Measurements from ENCODE around the gene VLDLR. TPM values are rescaled to one million over a fixed set of nuclear protein-coding genes. Genes with fewer than 3 reads are reported as not detected.

The VLDLR gene
- total RNA-seq, 4 donors from 2014 or later: 0.85 to 2.5 TPM; not detected in 2

DNA sequence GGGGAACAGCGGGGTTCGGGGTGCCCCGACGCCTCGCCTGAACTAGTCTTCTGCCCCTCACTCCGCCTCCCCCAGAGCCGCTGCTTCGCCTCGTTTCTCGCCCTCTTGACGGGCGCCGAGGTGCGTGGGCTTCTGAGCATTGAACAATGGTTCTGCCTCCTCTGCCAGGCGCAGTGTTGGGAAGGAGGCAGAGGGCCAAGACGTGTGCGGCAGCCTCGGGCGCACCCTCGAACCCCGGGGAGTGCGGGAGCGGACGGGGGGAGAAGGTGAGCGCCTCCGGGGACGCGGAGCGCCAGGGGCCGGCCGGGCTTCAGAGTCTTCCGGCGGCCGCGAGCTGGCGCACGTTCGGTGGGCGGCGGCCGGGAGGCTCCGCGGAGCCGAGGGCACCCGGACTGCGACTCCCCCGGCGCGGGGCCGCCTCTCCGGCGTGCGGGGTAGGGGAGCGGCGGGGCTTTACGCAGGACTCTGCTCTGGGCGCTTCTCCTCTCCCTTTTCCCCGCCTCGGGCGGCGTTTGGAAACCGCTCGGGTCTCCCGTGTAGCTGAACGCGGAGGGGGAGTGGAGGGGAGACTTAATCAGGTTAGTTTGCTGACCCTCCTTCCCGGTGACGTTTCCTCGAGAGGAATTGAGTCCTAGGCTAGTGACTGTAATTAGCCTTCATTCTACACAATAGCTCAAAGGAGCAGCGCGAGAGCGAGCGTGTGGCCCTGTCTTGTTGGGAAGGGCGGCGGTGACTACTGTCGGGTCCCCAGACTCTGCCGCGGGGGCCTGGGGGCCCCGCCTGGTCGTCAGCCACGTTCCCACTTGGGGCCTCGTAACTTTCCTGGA is 1.1 kb downstream of the VLDLR start:
- Histone ChIP-seq H3K4me3 (peak overlapping the region; percentile 35 to 76 (median 59)), H3K27me3 (peaks cover 0 to 17% of the 10 kb centered on the region in 2 donors), H3K4me1 (peaks cover 0 to 26% (median 3%) of the 10 kb centered on the region in 4 donors), H3K36me3 (no peaks in the 10 kb centered on the region), H3K9me3 (no peaks in the 10 kb centered on the region), H3K27ac (peak overlapping the region in 3 of 4 donors; percentile 3 to 51 (median 38))
- no peak for TF ChIP-seq POLR2A (IDR thresholded peaks at IDR 0.05)
- TF ChIP-seq, protein P1, sequence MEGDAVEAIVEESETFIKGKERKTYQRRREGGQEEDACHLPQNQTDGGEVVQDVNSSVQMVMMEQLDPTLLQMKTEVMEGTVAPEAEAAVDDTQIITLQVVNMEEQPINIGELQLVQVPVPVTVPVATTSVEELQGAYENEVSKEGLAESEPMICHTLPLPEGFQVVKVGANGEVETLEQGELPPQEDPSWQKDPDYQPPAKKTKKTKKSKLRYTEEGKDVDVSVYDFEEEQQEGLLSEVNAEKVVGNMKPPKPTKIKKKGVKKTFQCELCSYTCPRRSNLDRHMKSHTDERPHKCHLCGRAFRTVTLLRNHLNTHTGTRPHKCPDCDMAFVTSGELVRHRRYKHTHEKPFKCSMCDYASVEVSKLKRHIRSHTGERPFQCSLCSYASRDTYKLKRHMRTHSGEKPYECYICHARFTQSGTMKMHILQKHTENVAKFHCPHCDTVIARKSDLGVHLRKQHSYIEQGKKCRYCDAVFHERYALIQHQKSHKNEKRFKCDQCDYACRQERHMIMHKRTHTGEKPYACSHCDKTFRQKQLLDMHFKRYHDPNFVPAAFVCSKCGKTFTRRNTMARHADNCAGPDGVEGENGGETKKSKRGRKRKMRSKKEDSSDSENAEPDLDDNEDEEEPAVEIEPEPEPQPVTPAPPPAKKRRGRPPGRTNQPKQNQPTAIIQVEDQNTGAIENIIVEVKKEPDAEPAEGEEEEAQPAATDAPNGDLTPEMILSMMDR (IDR thresholded peaks at IDR 0.05): no peak
- DNase-seq: peak in 1 of 3 donors; percentile 54

DNA sequence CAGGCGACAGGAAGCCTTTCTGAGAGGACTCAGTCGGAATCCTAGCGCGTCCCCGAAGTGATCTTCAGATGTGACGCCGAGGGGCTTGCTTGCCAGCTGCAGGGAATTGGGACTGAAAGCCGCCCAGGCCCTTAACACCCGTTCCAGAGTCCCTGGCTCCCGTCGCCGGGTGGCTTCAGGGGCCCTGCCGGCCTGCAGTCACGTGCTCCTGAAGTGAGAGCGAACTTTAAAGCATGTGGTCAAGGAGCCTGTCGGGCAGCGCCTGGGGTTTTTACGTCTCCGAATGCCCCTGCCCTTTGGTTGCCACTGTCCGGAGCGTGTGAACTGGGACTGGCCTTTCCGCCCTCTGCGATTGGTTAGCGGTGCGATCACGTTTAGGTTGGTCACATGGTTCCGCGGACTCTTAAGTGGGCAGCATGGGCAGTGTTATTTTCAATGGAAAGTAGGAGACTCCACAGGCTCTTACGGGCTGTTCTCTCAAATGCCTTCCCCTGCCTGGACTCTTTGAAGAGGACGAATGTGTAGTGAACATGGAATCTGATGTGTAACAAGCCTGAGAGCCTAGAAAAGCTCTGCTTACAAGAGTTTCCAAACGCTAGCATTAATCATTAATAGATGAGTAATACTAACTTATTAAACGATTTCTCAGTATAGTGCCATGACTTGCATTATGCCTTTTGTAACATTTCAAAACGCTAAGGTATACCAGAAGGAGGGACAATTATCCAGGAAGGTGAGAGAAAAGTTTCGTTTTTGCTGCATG is 1.9 kb downstream of the VLDLR start:
- Histone ChIP-seq H3K9me3 (no peaks in the 10 kb centered on the region), H3K27me3 (peaks cover 0 to 17% of the 10 kb centered on the region in 2 donors), H3K4me1 (peaks cover 0 to 26% (median 3%) of the 10 kb centered on the region in 4 donors), H3K4me3 (peak overlapping the region; percentile 35 to 76 (median 59)), H3K36me3 (no peaks in the 10 kb centered on the region), H3K27ac (peak overlapping the region in 2 of 4 donors; percentile 3 to 51)
- TF ChIP-seq, protein P1 (IDR thresholded peaks at IDR 0.05): no peak
- TF ChIP-seq POLR2A (IDR thresholded peaks at IDR 0.05): no peak
- peak in 2 of 3 donors; percentile 45 to 47 for DNase-seq

DNA sequence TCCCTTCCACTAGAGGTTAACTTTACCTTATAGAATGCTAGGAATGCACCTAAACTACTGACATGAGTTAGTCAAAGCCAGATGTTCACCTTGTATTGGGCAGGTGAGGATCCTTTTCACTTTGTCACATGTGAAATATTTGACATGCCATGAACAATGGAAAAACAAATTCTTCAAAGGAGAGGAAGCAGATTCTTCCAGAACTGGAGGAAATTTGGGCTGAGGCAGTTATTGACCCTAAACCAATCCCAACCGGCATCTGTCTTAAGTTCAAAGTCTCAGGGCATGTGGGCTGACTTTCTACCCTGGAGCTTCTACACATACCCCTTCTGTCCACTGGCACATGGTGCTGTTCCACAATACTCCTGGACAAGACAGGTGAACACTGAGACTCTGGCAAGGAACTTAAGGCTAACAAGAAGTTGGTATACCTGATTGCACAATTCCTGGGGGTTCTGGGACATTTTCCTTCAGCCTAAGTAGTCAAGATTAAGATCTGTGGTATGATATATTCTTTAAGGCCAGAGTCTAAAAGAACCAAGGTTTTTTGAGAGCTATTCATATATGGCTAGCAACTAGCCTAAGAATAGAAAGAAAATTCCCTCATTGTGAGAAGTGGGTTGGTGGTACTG is 2.6 kb downstream of the VLDLR start:
- no peak overlapping the region for H3K27ac ChIP-seq

DNA sequence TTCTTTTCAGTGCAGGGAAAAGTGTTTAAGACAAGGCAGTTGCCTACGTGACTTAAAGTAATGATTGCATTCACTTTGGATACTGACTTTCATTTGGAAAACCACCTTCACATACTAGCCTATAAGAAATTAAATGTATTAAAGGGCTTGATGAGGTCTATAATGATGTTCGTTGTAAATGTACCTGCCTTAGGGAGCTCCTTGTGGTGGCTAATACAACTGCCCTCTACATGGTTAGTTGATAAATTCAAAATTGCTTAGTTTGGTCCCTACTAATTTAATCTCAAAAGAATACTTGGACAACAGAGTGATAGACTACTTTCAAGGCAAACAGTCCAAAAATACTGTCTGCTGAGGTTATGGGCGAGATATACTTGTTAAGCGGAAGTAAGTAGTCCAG is 3.8 kb downstream of the VLDLR start:
- no peak for DNase-seq
- no peaks in the 10 kb centered on the region for H3K36me3 ChIP-seq
- peaks cover 0 to 26% (median 3%) of the 10 kb centered on the region in 4 donors for H3K4me1 ChIP-seq
- no peak overlapping the region for H3K4me3 ChIP-seq
- no peak for TF ChIP-seq POLR2A (IDR thresholded peaks at IDR 0.05)
- TF ChIP-seq, protein P1 (IDR thresholded peaks at IDR 0.05): no peak
- H3K27me3 ChIP-seq: peaks cover 0 to 17% of the 10 kb centered on the region in 2 donors
- no peaks in the 10 kb centered on the region for H3K9me3 ChIP-seq
- H3K27ac ChIP-seq: no peak overlapping the region

More for the DNA sequence above, 2.6 kb downstream of the VLDLR start:
- TF ChIP-seq, protein P1 (IDR thresholded peaks at IDR 0.05): no peak
- no peak for TF ChIP-seq POLR2A (IDR thresholded peaks at IDR 0.05)
- Histone ChIP-seq H3K4me1 (peaks cover 0 to 26% (median 3%) of the 10 kb centered on the region in 4 donors), H3K4me3 (no peak overlapping the region), H3K27me3 (peaks cover 0 to 17% of the 10 kb centered on the region in 2 donors), H3K36me3 (no peaks in the 10 kb centered on the region), H3K9me3 (no peaks in the 10 kb centered on the region)
- DNase-seq: no peak

GRCh38 chr9:2628919-2629318 is 7.3 kb downstream of the VLDLR start:
- TF ChIP-seq POLR2A (IDR thresholded peaks at IDR 0.05): no peak
- TF ChIP-seq, protein P1 (IDR thresholded peaks at IDR 0.05): no peak
- no peak overlapping the region for H3K27ac ChIP-seq
- no peaks in the 10 kb centered on the region for H3K27me3 ChIP-seq
- no peaks in the 10 kb centered on the region for H3K36me3 ChIP-seq
- H3K4me1 ChIP-seq: no peaks in the 10 kb centered on the region
- DNase-seq: no peak
- H3K4me3 ChIP-seq: no peak overlapping the region
- no peaks in the 10 kb centered on the region for H3K9me3 ChIP-seq

All from Peyer's patch (tissue), 4 donors.